Testis (tissue), 3 donors: Measurements from ENCODE around the gene SPAG17. TPM values are rescaled to one million over a fixed set of nuclear protein-coding genes. Genes with fewer than 3 reads are reported as not detected.

Experiments used
- DNase-seq: peaks from one replicate; pipeline ENCODE4 v3.0.0-alpha.2; 2019
- H3K27ac ChIP-seq, 2 donors: fragments of 200-600 bp; sonication (generic); one replicate each; pipeline ENCODE4 v1.5.1; 2019
- H3K27me3 ChIP-seq: fragments of 200-600 bp; sonication (generic); one replicate; pipeline ENCODE4 v1.5.1; 2019
- H3K36me3 ChIP-seq: fragments of 200-600 bp; sonication (generic); one replicate; pipeline ENCODE4 v1.5.1; 2017; ENCODE audit warnings: low read depth; ENCODE audit errors: missing control alignments
- H3K4me1 ChIP-seq: fragments of 200-600 bp; sonication (generic); one replicate; pipeline ENCODE4 v1.5.1; 2019
- H3K4me3 ChIP-seq, 2 donors: fragments of 200-600 bp; sonication (generic); one replicate each; pipeline ENCODE4 v1.5.1; 2017 to 2019
- H3K9me3 ChIP-seq: fragments of 200-600 bp; sonication (generic); one replicate; pipeline ENCODE4 v1.5.1; 2017
- CTCF ChIP-seq, 3 experiments: fragments of 450-650 bp in 2 of 3; fragments of 200-600 bp in 1 of 3; sonication (generic) in 1 of 3; IDR thresholded peaks; one replicate each; pipeline ENCODE4 v1.5.1; 2016 to 2019; ENCODE audit warnings: antibody characterized with exemption in 3 of 3, mild to moderate bottlenecking in 2 of 3, moderate library complexity in 1 of 3
- POLR2A ChIP-seq: fragments of 450-650 bp; IDR thresholded peaks from one replicate; pipeline ENCODE4 v1.6.1; 2017; ENCODE audit warnings: antibody characterized with exemption, mild to moderate bottlenecking, moderate library complexity
- WGBS, 2 donors: methylation state at CpG; one replicate each; pipeline ENCODE4 v1.1.5; 2018; 5-methylcytosine and 5-hydroxymethylcytosine counted together
- intact Hi-C: fragments of 100-400 bp; cut with DNase I; formaldehyde crosslinking; loops from one replicate; pipeline ENCODE4 v1.15.1; 2023; ENCODE audit warnings: low total_unique reads
- polyA plus RNA-seq: library from polyadenylated mRNA; stranded (reverse); fragments of 350-450 nt; fragmentation: Illumina TruSeq; extraction: RNeasy Lipid Tissue Mini Kit (QIAGEN cat#74804); gene quantifications from one replicate; pipeline ENCODE4 v1.2.3, GENCODE V29; 2014; ENCODE audit warnings: low read depth, low replicate concordance; ENCODE audit not compliant: insufficient read depth
- total RNA-seq, 2 donors: library from RNA; depleted of rRNA; stranded (reverse); fragments of >200 nt; gene quantifications; one replicate each; pipeline ENCODE4 v1.2.3, GENCODE V29; 2016

The SPAG17 gene
- total and polyA plus RNA-seq, 3 donors from 2014 or later: 34.6 to 95.7 (median 38.7) TPM

- H3K27me3 ChIP-seq: no peaks in the 10 kb centered on the region
- no peak overlapping the region for H3K27ac ChIP-seq
- 74 to 84% methylated on average over 2 of the region's 2 CpGs for WGBS, 2 donors
- H3K4me1 ChIP-seq: no peaks in the 10 kb centered on the region
- H3K4me3 ChIP-seq: no peak overlapping the region
- H3K36me3 ChIP-seq: no peaks in the 10 kb centered on the region
- intact Hi-C loops: no loop called here
- H3K9me3 ChIP-seq: no peaks in the 10 kb centered on the region
- TF ChIP-seq CTCF (IDR thresholded peaks at IDR 0.05) (peak in 2 of 3 experiments; percentile 20 to 60), POLR2A (no peak)
- peak; percentile 15 for DNase-seq
Measured at GRCh38 chr1:118077331-118078045, 107.5 kb downstream of the SPAG17 start.

GRCh38 chr1:118075116-118075515 is 109.9 kb downstream of the SPAG17 start:
- WGBS, 2 donors: 91 to 93% methylated on average over 3 of the region's 3 CpGs
- H3K4me1 ChIP-seq: no peaks in the 10 kb centered on the region
- no peaks in the 10 kb centered on the region for H3K9me3 ChIP-seq
- H3K36me3 ChIP-seq: no peaks in the 10 kb centered on the region
- no peaks in the 10 kb centered on the region for H3K27me3 ChIP-seq
- H3K4me3 ChIP-seq: no peak overlapping the region
- DNase-seq: no peak
- no peak overlapping the region for H3K27ac ChIP-seq
- intact Hi-C loops: no loop called here
- no peak for TF ChIP-seq CTCF (IDR thresholded peaks at IDR 0.05)
- TF ChIP-seq POLR2A: no peak

DNA sequence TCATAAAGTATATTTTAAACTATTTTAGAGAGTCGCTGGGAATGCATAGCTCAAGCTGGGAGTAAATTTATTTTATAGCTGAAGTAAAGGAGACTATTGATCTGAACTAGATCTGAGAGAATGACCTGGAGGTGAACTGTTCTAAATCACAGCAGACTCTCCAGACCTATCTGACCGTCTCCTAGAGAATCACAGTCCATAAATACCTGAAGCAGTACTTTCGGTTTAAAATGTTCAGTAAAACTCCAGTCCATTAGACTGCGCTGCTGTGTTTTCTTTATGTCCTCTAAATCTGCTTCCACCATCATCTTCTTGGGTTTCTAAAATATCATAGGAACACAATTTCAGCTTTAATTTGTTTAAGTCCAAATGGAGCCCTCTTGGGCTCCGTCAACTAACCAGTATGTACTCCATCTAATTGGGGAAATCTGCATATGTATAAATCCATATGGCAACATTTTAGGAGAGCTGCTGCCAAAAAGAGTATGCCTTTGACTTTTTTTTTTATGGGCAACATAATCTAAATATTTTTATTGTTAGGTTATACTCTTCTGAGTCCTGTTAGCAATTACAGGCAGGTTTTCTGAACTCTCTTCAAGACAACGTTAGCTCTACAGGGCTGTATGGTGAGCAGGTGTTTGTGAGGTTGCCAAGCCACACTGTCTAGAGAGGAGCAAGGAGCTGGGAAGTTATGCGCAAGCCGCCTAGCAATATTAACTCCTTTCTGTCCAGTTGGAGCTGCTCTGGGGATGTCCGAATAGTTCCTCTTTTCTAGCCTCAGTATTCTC is 111.2 kb downstream of the SPAG17 start:
- Histone ChIP-seq H3K4me1 (no peaks in the 10 kb centered on the region), H3K9me3 (no peaks in the 10 kb centered on the region), H3K27ac (no peak overlapping the region), H3K4me3 (no peak overlapping the region), H3K36me3 (no peaks in the 10 kb centered on the region), H3K27me3 (no peaks in the 10 kb centered on the region)
- no peak for DNase-seq
- WGBS, 2 donors: 54% methylated on average over 9 of the region's 9 CpGs
- intact Hi-C loops: no loop called here
- TF ChIP-seq CTCF (IDR thresholded peaks at IDR 0.05): no peak
- no peak for TF ChIP-seq POLR2A

DNA sequence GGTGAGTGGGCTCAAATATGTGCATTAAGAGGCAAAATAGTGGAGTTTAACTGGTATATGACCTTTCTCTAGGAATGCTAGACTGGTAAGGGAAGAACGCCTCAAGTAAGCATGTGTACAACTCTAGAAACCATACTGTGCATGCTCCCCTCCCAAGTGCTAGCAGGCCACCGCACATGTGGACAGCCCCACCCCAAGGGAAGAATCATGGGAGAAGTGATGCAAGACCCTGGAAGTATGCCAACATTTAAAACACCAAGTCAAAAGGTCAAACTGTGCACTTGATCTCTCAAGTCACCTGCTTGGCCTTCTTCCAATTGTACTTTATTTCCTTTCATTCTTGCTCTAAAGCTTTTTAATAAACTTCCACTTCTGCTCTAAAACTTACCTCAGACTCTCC is 135.0 kb downstream of the SPAG17 start:
- WGBS, 2 donors: 79% methylated on average over 2 of the region's 2 CpGs

More for the DNA sequence above, 135.0 kb downstream of the SPAG17 start:
- intact Hi-C loops: no loop called here
- no peak for DNase-seq
- Histone ChIP-seq H3K27me3 (no peaks in the 10 kb centered on the region), H3K9me3 (no peaks in the 10 kb centered on the region), H3K4me1 (no peaks in the 10 kb centered on the region), H3K27ac (no peak overlapping the region), H3K4me3 (no peak overlapping the region), H3K36me3 (no peaks in the 10 kb centered on the region)
- TF ChIP-seq CTCF (IDR thresholded peaks at IDR 0.05): no peak
- TF ChIP-seq POLR2A: no peak
